Large intestine (tissue), 3 donors: ENCODE measurements around the gene TPPP. TPM values are rescaled to one million over a fixed set of nuclear protein-coding genes. Genes with fewer than 3 reads are reported as not detected.
"Not testable (repeated sequence)": the region's sequence is repeated elsewhere in the genome, so short reads cannot be mapped to it uniquely, and the experiment has no call there.

Source experiments
- DNase-seq, 2 donors: peaks; one replicate each; pipeline versions ENCODE4 v3.0.0 to v3.0.0-alpha.2; 2013
- H3K27ac ChIP-seq: one replicate; pipeline ENCODE4 v1.5.1; 2013; ENCODE audit warnings: low read length
- H3K27me3 ChIP-seq: 2 replicates; pipeline ENCODE4 v1.6.1; 2013; ENCODE audit warnings: low read length; ENCODE audit not compliant: control insufficient read depth, insufficient read depth
- H3K36me3 ChIP-seq: 2 replicates; pipeline ENCODE4 v1.6.1; 2013; ENCODE audit warnings: low read length; ENCODE audit not compliant: control insufficient read depth, insufficient read depth
- H3K4me1 ChIP-seq: one replicate; pipeline ENCODE4 v1.6.1; 2013; ENCODE audit warnings: low read length; ENCODE audit not compliant: control insufficient read depth, insufficient read depth
- H3K4me3 ChIP-seq: one replicate; pipeline ENCODE4 v1.5.1; 2013; ENCODE audit warnings: low read length
- H3K9me3 ChIP-seq: one replicate; pipeline ENCODE4 v1.6.1; 2013; ENCODE audit warnings: mild to moderate bottlenecking, low read depth, low read length, moderate library complexity; ENCODE audit not compliant: control insufficient read depth
- WGBS: methylation state at CpG from one replicate; pipeline ENCODE4 v1.1.5; 2013; ENCODE audit warnings: low lambda C conversion rate; ENCODE audit not compliant: insufficient coverage; 5-methylcytosine and 5-hydroxymethylcytosine counted together
- polyA plus RNA-seq: library from polyadenylated mRNA; unstranded; fragments of 120-200 nt; gene quantifications from one replicate; pipeline ENCODE4 v1.2.1, GENCODE V29; 2013

The TPPP gene
- polyA plus RNA-seq, 1 donor = 8.8 TPM

- not testable (repeated sequence) for H3K4me1 ChIP-seq, H3K27me3 ChIP-seq, H3K27ac ChIP-seq, H3K36me3 ChIP-seq
- H3K9me3 ChIP-seq = peaks cover 11% of the 10 kb centered on the region
- WGBS = no CpG with 5 or more reads among the region's 22 CpGs
- peak overlapping the region; percentile 23 for H3K4me3 ChIP-seq
- peak in 1 of 2 donors; percentile 20 for DNase-seq
Measured at GRCh38 chr5:694042-694431, 885 bp upstream of the TPPP start.

- WGBS = no CpG with 5 or more reads among the region's 41 CpGs
- H3K4me3 ChIP-seq = peak overlapping the region; percentile 51
- not testable (repeated sequence) for H3K36me3 ChIP-seq, H3K27me3 ChIP-seq, H3K4me1 ChIP-seq, H3K9me3 ChIP-seq, H3K27ac ChIP-seq
- peak in 1 of 2 donors; percentile 58 for DNase-seq
Measured at GRCh38 chr5:692529-693041, 567 bp downstream of the TPPP start.

- DNase-seq = peak in 1 of 2 donors; percentile 2
- Histone ChIP-seq H3K4me1 (no peaks in the 10 kb centered on the region), H3K4me3 (peak overlapping the region; percentile 51), H3K9me3 (peaks cover 2% of the 10 kb centered on the region), H3K27me3 (peaks cover 4% of the 10 kb centered on the region), H3K36me3 (no peaks in the 10 kb centered on the region), H3K27ac (no peak overlapping the region)
- no CpG with 5 or more reads among the region's 2 CpGs for WGBS
Measured at GRCh38 chr5:691817-692528, 1.2 kb downstream of the TPPP start.

GRCh38 chr5:691049-691448 is 2.1 kb downstream of the TPPP start:
- not testable (repeated sequence) for H3K9me3 ChIP-seq, DNase-seq, H3K4me3 ChIP-seq, H3K4me1 ChIP-seq, H3K27me3 ChIP-seq, H3K27ac ChIP-seq, H3K36me3 ChIP-seq
- no CpG with 5 or more reads among the region's 23 CpGs for whole genome bisulfite sequencing

- not testable (repeated sequence) for H3K9me3 ChIP-seq, H3K27me3 ChIP-seq, H3K27ac ChIP-seq, H3K4me3 ChIP-seq, H3K36me3 ChIP-seq, DNase-seq, H3K4me1 ChIP-seq
- WGBS = no CpG with 5 or more reads among the region's 12 CpGs
Measured at GRCh38 chr5:690293-690692, 2.9 kb downstream of the TPPP start.

GRCh38 chr5:688348-689010 is 4.7 kb downstream of the TPPP start:
- not testable (repeated sequence) for H3K4me1 ChIP-seq, H3K27me3 ChIP-seq, H3K4me3 ChIP-seq, DNase-seq, H3K27ac ChIP-seq, H3K9me3 ChIP-seq, H3K36me3 ChIP-seq
- 80% methylated on average over 2 of the region's 30 CpGs for WGBS

GRCh38 chr5:686936-687335 is 6.2 kb downstream of the TPPP start:
- H3K4me1 ChIP-seq, H3K4me3 ChIP-seq, H3K9me3 ChIP-seq, DNase-seq, H3K27me3 ChIP-seq, H3K36me3 ChIP-seq, H3K27ac ChIP-seq: not testable (repeated sequence)
- WGBS = no CpG with 5 or more reads among the region's 12 CpGs

GRCh38 chr5:686172-686523 is 7.0 kb downstream of the TPPP start:
- not testable (repeated sequence) for H3K4me1 ChIP-seq, H3K36me3 ChIP-seq, DNase-seq, H3K9me3 ChIP-seq, H3K4me3 ChIP-seq, H3K27me3 ChIP-seq, H3K27ac ChIP-seq
- WGBS = no CpG with 5 or more reads among the region's 12 CpGs

GRCh38 chr5:685262-686171 is 7.6 kb downstream of the TPPP start:
- WGBS = 80% methylated on average over 2 of the region's 24 CpGs
- H3K9me3 ChIP-seq = no peaks in the 10 kb centered on the region
- H3K36me3 ChIP-seq = peaks cover 3% of the 10 kb centered on the region
- no peak for DNase-seq
- H3K27me3 ChIP-seq = no peaks in the 10 kb centered on the region
- no peak overlapping the region for H3K4me3 ChIP-seq
- H3K4me1 ChIP-seq = no peaks in the 10 kb centered on the region
- H3K27ac ChIP-seq = no peak overlapping the region

- Histone ChIP-seq H3K4me3 (no peak overlapping the region), H3K4me1 (no peaks in the 10 kb centered on the region), H3K27me3 (no peaks in the 10 kb centered on the region), H3K27ac (no peak overlapping the region), H3K36me3 (peaks cover 3% of the 10 kb centered on the region), H3K9me3 (no peaks in the 10 kb centered on the region)
- DNase-seq = no peak
- WGBS = no CpG with 5 or more reads among the region's 17 CpGs
Measured at GRCh38 chr5:684751-685216, 8.4 kb downstream of the TPPP start.
